Endothelial cell (in vitro differentiated cells): ENCODE measurements around the gene NEDD9. TPM values are rescaled to one million over a fixed set of nuclear protein-coding genes. Genes with fewer than 3 reads are reported as not detected.

Source experiments
- DNase-seq: peaks from one replicate; pipeline ENCODE4 v3.0.0; 2021; ENCODE audit warnings: low spot score
- H3K27ac Mint-ChIP-seq: one replicate; pipeline ENCODE4 v1.8.0; 2021; ENCODE audit warnings: mixed read lengths, inconsistent platforms; ENCODE audit not compliant: unreplicated experiment
- H3K27me3 Mint-ChIP-seq: one replicate; pipeline ENCODE4 v1.8.0; 2021; ENCODE audit warnings: mild to moderate bottlenecking, moderate library complexity, mixed read lengths, inconsistent platforms; ENCODE audit not compliant: unreplicated experiment
- H3K36me3 Mint-ChIP-seq: one replicate; pipeline ENCODE4 v1.8.0; 2021; ENCODE audit warnings: mild to moderate bottlenecking, low read depth, mixed read lengths, inconsistent platforms; ENCODE audit not compliant: unreplicated experiment
- H3K4me1 Mint-ChIP-seq: one replicate; pipeline ENCODE4 v1.8.0; 2021; ENCODE audit warnings: mild to moderate bottlenecking, mixed read lengths, inconsistent platforms; ENCODE audit not compliant: unreplicated experiment
- H3K4me3 Mint-ChIP-seq: one replicate; pipeline ENCODE4 v1.8.0; 2021; ENCODE audit warnings: mild to moderate bottlenecking, mixed read lengths, inconsistent platforms; ENCODE audit not compliant: unreplicated experiment
- H3K9me3 Mint-ChIP-seq: one replicate; pipeline ENCODE4 v1.8.0; 2021; ENCODE audit warnings: mixed read lengths, inconsistent platforms; ENCODE audit not compliant: unreplicated experiment
- total RNA-seq: library from RNA; stranded (reverse); fragmentation: NEBNext Ultra II Directional; extraction: Animal tissue kit (Norgen Biotek cat#: 25700); gene quantifications from one replicate; pipeline ENCODE4 v1.2.1, GENCODE V29; 2021; ENCODE audit not compliant: unreplicated experiment
- TF ChIP-seq, protein P1 (sequence below): fragments of 200-600 bp; sonication (generic); IDR thresholded peaks from one replicate; pipeline ENCODE4 v1.5.0; 2021; ENCODE audit warnings: antibody characterized with exemption; ENCODE audit not compliant: unreplicated experiment

Gene NEDD9
- total RNA-seq, 1 donor from 2014 or later = 3.2 TPM

DNA sequence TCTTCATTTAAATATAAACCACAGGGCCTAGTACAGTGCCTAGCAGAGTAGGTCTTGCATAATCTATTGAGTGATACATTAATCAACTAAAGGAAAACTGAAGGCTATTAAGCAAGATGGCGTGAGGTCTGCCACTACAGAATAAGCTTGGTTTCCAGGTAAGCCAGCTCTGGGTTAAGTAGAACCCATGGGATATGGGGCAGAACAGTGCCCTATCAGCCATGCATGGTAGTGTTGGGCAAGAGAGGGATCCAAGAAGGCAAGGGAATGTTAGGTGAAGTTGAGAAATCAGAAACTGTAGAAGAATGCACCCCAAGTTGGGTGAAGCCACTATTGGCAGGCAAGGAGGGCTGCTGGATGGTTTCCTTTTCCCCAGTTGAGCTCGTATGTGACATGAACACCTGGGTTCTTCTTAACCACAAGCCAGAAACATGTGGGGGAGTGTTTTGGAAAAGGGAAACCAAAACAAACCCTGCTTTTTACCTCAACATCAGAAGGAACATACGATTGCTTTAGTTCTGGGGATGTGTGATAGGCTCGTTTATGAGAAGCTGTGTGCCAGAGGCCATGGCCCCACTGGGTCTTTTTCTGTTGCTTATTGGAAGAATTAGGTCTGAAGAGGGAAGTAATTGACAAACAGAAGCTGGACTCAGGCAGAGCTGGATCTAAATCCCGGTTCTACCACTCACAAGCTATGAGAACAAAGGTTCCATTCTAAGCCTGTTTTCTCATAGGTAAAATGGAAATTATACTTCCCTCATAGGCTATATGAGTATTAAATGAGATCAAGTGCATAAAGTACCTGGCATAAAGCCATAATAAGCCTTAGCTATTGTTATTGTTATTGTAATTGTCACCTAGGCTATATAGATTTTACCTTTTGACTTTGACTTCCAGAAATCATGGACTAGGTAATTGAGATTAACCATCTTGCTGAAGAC is 33.5 kb downstream of the NEDD9 start:
- TF ChIP-seq, protein P1, sequence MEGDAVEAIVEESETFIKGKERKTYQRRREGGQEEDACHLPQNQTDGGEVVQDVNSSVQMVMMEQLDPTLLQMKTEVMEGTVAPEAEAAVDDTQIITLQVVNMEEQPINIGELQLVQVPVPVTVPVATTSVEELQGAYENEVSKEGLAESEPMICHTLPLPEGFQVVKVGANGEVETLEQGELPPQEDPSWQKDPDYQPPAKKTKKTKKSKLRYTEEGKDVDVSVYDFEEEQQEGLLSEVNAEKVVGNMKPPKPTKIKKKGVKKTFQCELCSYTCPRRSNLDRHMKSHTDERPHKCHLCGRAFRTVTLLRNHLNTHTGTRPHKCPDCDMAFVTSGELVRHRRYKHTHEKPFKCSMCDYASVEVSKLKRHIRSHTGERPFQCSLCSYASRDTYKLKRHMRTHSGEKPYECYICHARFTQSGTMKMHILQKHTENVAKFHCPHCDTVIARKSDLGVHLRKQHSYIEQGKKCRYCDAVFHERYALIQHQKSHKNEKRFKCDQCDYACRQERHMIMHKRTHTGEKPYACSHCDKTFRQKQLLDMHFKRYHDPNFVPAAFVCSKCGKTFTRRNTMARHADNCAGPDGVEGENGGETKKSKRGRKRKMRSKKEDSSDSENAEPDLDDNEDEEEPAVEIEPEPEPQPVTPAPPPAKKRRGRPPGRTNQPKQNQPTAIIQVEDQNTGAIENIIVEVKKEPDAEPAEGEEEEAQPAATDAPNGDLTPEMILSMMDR = no peak
- H3K27ac Mint-ChIP-seq = no peak overlapping the region

DNA sequence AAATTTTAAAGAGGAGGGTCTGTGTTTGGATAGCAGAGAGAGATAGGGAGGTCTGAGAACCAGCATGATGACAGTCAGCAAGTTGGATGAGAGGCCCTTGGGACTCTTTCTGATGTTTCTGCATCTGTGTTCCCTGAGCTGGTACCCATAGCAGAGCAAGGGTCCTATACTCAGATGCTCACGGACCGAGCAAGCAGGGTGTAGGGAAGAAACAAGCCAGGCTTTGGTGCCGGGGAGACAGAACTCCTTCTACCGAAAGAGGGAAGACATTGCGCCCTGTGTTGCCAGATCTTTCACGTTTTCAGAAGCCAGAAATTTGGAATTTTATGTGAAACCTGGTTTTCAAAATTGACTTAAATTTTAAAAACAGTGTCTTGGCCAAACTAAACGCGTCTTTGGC is 34.6 kb downstream of the NEDD9 start:
- Mint-ChIP-seq H3K4me3 (no peak overlapping the region), H3K27ac (no peak overlapping the region), H3K9me3 (no peaks in the 10 kb centered on the region), H3K27me3 (no peaks in the 10 kb centered on the region), H3K4me1 (peaks cover 38% of the 10 kb centered on the region), H3K36me3 (no peaks in the 10 kb centered on the region)
- TF ChIP-seq, protein P1 = no peak
- no peak for DNase-seq

More for the DNA sequence above, 33.5 kb downstream of the NEDD9 start:
- no peaks in the 10 kb centered on the region for H3K27me3 Mint-ChIP-seq
- H3K4me3 Mint-ChIP-seq = no peak overlapping the region
- H3K36me3 Mint-ChIP-seq = no peaks in the 10 kb centered on the region
- DNase-seq = no peak
- no peaks in the 10 kb centered on the region for H3K9me3 Mint-ChIP-seq
- peaks cover 45% of the 10 kb centered on the region for H3K4me1 Mint-ChIP-seq

DNA sequence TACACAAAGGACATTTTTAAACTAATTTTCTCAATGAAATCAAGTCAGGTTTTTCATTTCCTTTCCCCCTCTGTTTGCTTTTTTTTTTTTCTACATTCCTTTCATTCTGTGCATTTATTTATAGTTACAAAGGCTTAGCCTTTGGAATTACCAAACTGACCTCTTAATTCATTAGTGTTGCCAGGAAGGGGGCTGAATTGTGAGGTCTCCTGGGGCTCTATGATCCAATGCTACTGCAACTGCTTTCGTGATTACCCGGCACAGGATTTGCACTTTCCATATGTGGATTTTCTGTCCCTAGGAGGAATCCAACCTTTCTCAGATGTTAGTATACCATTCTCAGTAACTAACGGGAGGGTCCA is 35.3 kb downstream of the NEDD9 start:
- H3K4me1 Mint-ChIP-seq = peaks cover 32% of the 10 kb centered on the region
- H3K27me3 Mint-ChIP-seq = no peaks in the 10 kb centered on the region
- no peak overlapping the region for H3K27ac Mint-ChIP-seq
- H3K36me3 Mint-ChIP-seq = no peaks in the 10 kb centered on the region
- peak overlapping the region; percentile 17 for H3K4me3 Mint-ChIP-seq
- TF ChIP-seq, protein P1 = no peak
- no peaks in the 10 kb centered on the region for H3K9me3 Mint-ChIP-seq
- no peak for DNase-seq

DNA sequence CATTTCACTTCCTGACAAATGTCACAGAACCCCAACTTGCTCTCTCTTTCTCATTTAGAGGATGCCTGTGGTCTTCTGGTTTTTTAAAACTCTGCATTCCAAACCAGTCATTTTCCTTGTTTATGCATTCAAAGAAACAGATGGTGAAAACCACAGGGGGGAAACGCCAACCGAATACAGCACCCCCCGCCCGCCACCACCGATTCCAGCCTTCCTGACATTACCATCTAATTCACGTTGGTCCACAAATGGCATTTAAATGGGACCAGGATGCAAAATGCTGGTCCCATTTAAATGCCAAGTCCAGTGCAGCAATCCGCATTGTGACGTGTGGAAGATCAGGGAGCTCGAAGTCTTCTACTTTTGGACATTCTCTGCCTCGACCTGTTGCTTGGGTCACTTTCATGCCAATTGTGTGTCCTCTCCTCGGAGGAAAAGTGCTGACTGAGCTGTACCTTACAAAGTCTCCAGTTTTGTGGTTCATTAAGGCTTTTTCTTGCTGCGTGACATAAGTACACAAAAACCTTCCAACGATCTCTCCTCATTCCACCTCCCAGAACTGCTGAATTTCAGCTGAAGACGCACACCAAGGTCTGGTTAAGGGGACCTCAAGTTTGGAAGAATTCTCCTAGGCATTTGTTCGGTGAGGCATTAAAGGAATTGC is 35.8 kb downstream of the NEDD9 start:
- H3K36me3 Mint-ChIP-seq = no peaks in the 10 kb centered on the region
- no peaks in the 10 kb centered on the region for H3K9me3 Mint-ChIP-seq
- TF ChIP-seq, protein P1 = no peak
- no peaks in the 10 kb centered on the region for H3K27me3 Mint-ChIP-seq
- no peak overlapping the region for H3K27ac Mint-ChIP-seq
- no peak for DNase-seq
- peak overlapping the region; percentile 17 for H3K4me3 Mint-ChIP-seq
- peaks cover 28% of the 10 kb centered on the region for H3K4me1 Mint-ChIP-seq
